T-helper 2 cell treated with Interferon-gamma antibody and Interleukin-4, amounts not matched to agents 5 μg/mL and 100 μg/mL, for 36 hours (primary cell): Measurements from ENCODE around the gene PC.

ENCODE experiments used
- DNase-seq: peaks from one replicate; pipeline ENCODE4 v3.0.0; 2021; ENCODE audit warnings: low spot score
- H3K27ac Mint-ChIP-seq: one replicate; pipeline ENCODE4 v1.8.0; 2021; ENCODE audit warnings: mild to moderate bottlenecking, mixed read lengths
- H3K27me3 Mint-ChIP-seq: one replicate; pipeline ENCODE4 v1.8.0; 2021; ENCODE audit warnings: low read depth, mixed read lengths
- H3K36me3 Mint-ChIP-seq: one replicate; pipeline ENCODE4 v1.8.0; 2021; ENCODE audit warnings: low read depth, mixed read lengths
- H3K4me1 Mint-ChIP-seq: one replicate; pipeline ENCODE4 v1.8.0; 2021; ENCODE audit warnings: low read depth, mixed read lengths
- H3K4me3 Mint-ChIP-seq: one replicate; pipeline ENCODE4 v1.8.0; 2022; ENCODE audit warnings: mild to moderate bottlenecking, moderate library complexity, mixed read lengths
- H3K9me3 Mint-ChIP-seq: one replicate; pipeline ENCODE4 v1.8.0; 2021; ENCODE audit warnings: mixed read lengths

The PC gene

GRCh38 chr11:66870616-66871520 lies 87.3 kb downstream of the PC start:
- Mint-ChIP-seq H3K9me3 (no peaks in the 10 kb centered on the region), H3K27me3 (no peaks in the 10 kb centered on the region), H3K36me3 (no peaks in the 10 kb centered on the region), H3K27ac (no peak overlapping the region), H3K4me3 (no peak overlapping the region), H3K4me1 (peaks cover 9% of the 10 kb centered on the region)
- DNase-seq: no peak

GRCh38 chr11:66870131-66870530 lies 88.1 kb downstream of the PC start:
- H3K27me3 Mint-ChIP-seq: no peaks in the 10 kb centered on the region
- H3K36me3 Mint-ChIP-seq: no peaks in the 10 kb centered on the region
- no peak overlapping the region for H3K4me3 Mint-ChIP-seq
- H3K4me1 Mint-ChIP-seq: peaks cover 9% of the 10 kb centered on the region
- DNase-seq: no peak
- H3K9me3 Mint-ChIP-seq: no peaks in the 10 kb centered on the region
- no peak overlapping the region for H3K27ac Mint-ChIP-seq

GRCh38 chr11:66869567-66869870 lies 88.7 kb downstream of the PC start:
- Mint-ChIP-seq H3K4me3 (no peak overlapping the region), H3K27ac (no peak overlapping the region), H3K36me3 (no peaks in the 10 kb centered on the region), H3K4me1 (peaks cover 9% of the 10 kb centered on the region), H3K9me3 (no peaks in the 10 kb centered on the region), H3K27me3 (no peaks in the 10 kb centered on the region)
- no peak for DNase-seq

- Mint-ChIP-seq H3K4me1 (peaks cover 9% of the 10 kb centered on the region), H3K27me3 (no peaks in the 10 kb centered on the region), H3K9me3 (no peaks in the 10 kb centered on the region), H3K4me3 (no peak overlapping the region), H3K36me3 (no peaks in the 10 kb centered on the region), H3K27ac (peak overlapping the region; percentile 45)
- DNase-seq: peak; percentile 73
Observed at GRCh38 chr11:66868726-66869566, 89.2 kb downstream of the PC start.

GRCh38 chr11:66868082-66868725 lies 90.0 kb downstream of the PC start:
- no peaks in the 10 kb centered on the region for H3K9me3 Mint-ChIP-seq
- DNase-seq: no peak
- no peaks in the 10 kb centered on the region for H3K27me3 Mint-ChIP-seq
- H3K36me3 Mint-ChIP-seq: no peaks in the 10 kb centered on the region
- peaks cover 9% of the 10 kb centered on the region for H3K4me1 Mint-ChIP-seq
- no peak overlapping the region for H3K27ac Mint-ChIP-seq
- no peak overlapping the region for H3K4me3 Mint-ChIP-seq

GRCh38 chr11:66867425-66868040 lies 90.7 kb downstream of the PC start:
- H3K27me3 Mint-ChIP-seq: no peaks in the 10 kb centered on the region
- H3K27ac Mint-ChIP-seq: no peak overlapping the region
- no peak overlapping the region for H3K4me3 Mint-ChIP-seq
- DNase-seq: no peak
- H3K9me3 Mint-ChIP-seq: no peaks in the 10 kb centered on the region
- H3K36me3 Mint-ChIP-seq: no peaks in the 10 kb centered on the region
- H3K4me1 Mint-ChIP-seq: peaks cover 9% of the 10 kb centered on the region

GRCh38 chr11:66866511-66866986 lies 91.6 kb downstream of the PC start:
- H3K27me3 Mint-ChIP-seq: no peaks in the 10 kb centered on the region
- no peak for DNase-seq
- H3K36me3 Mint-ChIP-seq: no peaks in the 10 kb centered on the region
- no peak overlapping the region for H3K4me3 Mint-ChIP-seq
- H3K9me3 Mint-ChIP-seq: no peaks in the 10 kb centered on the region
- H3K27ac Mint-ChIP-seq: no peak overlapping the region
- H3K4me1 Mint-ChIP-seq: peaks cover 9% of the 10 kb centered on the region

- H3K36me3 Mint-ChIP-seq: no peaks in the 10 kb centered on the region
- H3K4me3 Mint-ChIP-seq: no peak overlapping the region
- peaks cover 9% of the 10 kb centered on the region for H3K4me1 Mint-ChIP-seq
- DNase-seq: no peak
- H3K9me3 Mint-ChIP-seq: no peaks in the 10 kb centered on the region
- H3K27me3 Mint-ChIP-seq: no peaks in the 10 kb centered on the region
- no peak overlapping the region for H3K27ac Mint-ChIP-seq
Observed at GRCh38 chr11:66866007-66866406, 92.2 kb downstream of the PC start.

- H3K4me1 Mint-ChIP-seq: peaks cover 9% of the 10 kb centered on the region
- H3K9me3 Mint-ChIP-seq: no peaks in the 10 kb centered on the region
- no peak overlapping the region for H3K27ac Mint-ChIP-seq
- no peak overlapping the region for H3K4me3 Mint-ChIP-seq
- no peak for DNase-seq
- H3K27me3 Mint-ChIP-seq: no peaks in the 10 kb centered on the region
- H3K36me3 Mint-ChIP-seq: no peaks in the 10 kb centered on the region
Observed at GRCh38 chr11:66864924-66865697, 93.1 kb downstream of the PC start.

GRCh38 chr11:66864172-66864901 lies 93.8 kb downstream of the PC start:
- no peaks in the 10 kb centered on the region for H3K36me3 Mint-ChIP-seq
- no peak overlapping the region for H3K27ac Mint-ChIP-seq

GRCh38 chr11:66863428-66864125 lies 94.6 kb downstream of the PC start:
- Mint-ChIP-seq H3K4me1 (peaks cover 2% of the 10 kb centered on the region), H3K4me3 (no peak overlapping the region)

More at GRCh38 chr11:66864172-66864901, 93.8 kb downstream of the PC start:
- no peak overlapping the region for H3K4me3 Mint-ChIP-seq
- H3K4me1 Mint-ChIP-seq: peaks cover 7% of the 10 kb centered on the region
- no peaks in the 10 kb centered on the region for H3K27me3 Mint-ChIP-seq
- no peaks in the 10 kb centered on the region for H3K9me3 Mint-ChIP-seq
- no peak for DNase-seq

GRCh38 chr11:66862559-66863037 lies 95.6 kb downstream of the PC start:
- no peaks in the 10 kb centered on the region for H3K9me3 Mint-ChIP-seq
- H3K27me3 Mint-ChIP-seq: no peaks in the 10 kb centered on the region
- no peaks in the 10 kb centered on the region for H3K36me3 Mint-ChIP-seq
- no peak overlapping the region for H3K4me3 Mint-ChIP-seq
- no peaks in the 10 kb centered on the region for H3K4me1 Mint-ChIP-seq
- DNase-seq: no peak
- no peak overlapping the region for H3K27ac Mint-ChIP-seq

More at GRCh38 chr11:66863428-66864125, 94.6 kb downstream of the PC start:
- Mint-ChIP-seq H3K9me3 (no peaks in the 10 kb centered on the region), H3K36me3 (no peaks in the 10 kb centered on the region), H3K27ac (no peak overlapping the region), H3K27me3 (no peaks in the 10 kb centered on the region)
- no peak for DNase-seq
